HG03159 (cell line): ENCODE data around the gene SHTN1.

Experiments
- ATAC-seq: cut with Tn5 transposase; IDR thresholded peaks from one replicate; pipeline ENCODE4 v1.9.1; 2021; ENCODE audit warnings: mild to moderate bottlenecking, moderate library complexity; ENCODE audit not compliant: unreplicated experiment

Gene SHTN1

DNA sequence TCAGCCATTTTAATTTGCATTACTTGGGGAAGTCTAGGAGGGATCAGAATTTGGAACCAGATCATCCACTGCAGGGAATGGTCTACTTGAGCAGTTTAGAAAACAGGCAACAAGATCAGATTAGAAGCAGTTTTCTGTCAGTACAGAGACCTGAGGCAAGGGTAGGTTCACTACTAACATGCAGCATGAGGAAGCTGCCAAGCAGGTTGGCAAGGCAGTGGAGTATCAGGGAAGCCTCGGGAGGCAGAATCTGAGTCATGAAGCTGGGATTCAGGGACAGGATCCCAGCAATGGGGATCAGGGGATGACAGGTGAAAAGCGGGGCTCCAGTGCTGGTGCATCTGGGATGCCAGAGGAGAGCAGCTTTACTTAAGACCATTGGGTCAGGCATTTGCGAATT is 127.6 kb downstream of the SHTN1 start:
- ATAC-seq = no peak

DNA sequence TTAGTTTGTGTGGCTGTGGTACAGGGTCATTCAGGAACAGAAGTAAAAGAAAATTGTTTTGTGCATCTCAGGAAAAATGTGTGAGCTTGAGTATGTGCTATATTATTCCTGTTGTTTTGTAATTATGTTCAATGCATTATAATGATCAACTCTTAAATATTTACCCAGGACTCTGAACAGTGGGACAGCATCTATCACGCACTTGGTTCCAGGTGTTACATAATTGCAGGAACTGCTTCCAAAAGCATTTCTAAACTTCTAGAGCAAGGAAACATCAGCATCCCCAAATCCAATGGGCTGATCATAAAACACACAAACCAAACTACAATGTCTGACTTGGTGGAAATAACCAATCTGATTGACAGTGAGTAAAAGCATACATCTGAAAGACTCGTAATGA is 129.1 kb downstream of the SHTN1 start:
- no peak for ATAC-seq

DNA sequence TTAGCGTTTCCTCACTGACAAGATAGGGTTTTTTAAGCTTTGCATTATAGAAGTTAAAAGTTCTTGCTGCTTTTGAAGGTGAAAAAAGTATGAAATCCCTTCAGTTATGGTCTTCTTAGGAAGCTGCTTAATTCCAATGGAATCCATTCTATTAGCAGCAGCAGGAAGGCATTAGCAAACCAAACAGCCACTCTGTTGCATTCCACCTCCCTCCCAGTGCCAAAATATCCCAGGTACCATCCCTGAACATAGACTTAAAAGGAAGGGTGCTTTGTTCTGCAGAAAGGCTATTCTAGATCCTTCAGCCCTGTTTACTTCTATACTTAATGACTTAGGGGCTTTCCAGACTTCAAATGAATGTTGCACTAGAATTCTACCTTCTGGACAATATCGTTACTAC is 131.9 kb downstream of the SHTN1 start:
- ATAC-seq = no peak

DNA sequence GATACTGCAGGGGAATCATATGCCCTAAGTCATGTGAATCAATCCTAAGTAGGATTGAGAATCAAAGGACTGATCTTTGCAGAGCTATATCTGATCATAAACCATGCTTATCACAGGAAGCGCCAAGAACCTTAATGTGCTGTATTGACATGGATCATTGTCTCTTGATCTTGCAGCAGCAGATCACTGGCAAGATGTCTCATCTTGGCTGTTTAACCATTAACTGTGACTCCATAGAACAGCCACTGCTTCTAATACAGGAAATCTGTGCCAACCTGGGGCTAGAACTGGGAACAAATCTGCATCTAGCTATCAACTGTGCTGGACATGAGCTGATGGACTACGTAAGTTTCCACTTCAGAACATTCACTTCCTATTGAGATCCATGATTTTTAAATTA is 134.0 kb downstream of the SHTN1 start:
- ATAC-seq = no peak

DNA sequence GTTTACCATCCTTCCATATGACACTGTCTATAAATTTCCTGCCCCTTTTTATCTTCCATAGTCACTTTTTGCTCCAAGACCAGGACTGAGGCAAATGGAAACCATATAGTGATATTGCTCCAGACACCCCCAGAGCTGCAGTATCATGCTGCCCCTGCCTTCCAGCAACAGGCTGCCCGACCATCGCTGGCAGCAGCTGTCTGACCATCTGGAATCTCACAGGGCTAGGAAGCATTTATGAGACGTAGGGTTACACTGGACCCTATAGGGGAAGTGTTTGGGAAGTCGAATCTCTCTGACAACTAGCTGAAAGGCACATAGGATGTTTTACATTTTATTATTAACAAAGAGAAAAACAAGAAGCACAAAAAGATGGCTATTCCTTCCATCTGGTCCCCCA is 136.3 kb downstream of the SHTN1 start:
- no peak for ATAC-seq

DNA sequence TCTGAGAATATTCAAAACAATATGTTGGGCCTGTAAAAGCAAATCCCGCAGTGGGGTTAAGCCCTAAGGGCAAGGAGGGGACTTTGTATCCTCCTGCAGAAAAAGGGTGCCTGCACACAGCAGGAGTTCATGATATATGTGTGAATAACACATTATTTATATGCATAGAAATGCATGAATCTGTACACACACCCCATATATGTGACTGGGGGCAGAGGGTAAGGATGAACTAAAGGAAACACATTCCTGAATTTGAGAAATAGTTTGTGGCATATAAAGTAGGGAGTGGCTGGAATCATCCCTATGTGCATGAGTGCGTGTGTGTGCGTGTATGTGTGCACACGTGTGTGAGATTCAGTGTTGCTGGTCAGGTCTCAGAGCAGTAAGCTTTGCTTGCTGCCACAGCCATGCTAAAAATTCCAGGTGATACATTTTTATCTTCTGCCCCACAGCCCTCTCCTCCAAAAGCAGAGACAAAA is 136.8 kb downstream of the SHTN1 start:
- ATAC-seq = no peak

DNA sequence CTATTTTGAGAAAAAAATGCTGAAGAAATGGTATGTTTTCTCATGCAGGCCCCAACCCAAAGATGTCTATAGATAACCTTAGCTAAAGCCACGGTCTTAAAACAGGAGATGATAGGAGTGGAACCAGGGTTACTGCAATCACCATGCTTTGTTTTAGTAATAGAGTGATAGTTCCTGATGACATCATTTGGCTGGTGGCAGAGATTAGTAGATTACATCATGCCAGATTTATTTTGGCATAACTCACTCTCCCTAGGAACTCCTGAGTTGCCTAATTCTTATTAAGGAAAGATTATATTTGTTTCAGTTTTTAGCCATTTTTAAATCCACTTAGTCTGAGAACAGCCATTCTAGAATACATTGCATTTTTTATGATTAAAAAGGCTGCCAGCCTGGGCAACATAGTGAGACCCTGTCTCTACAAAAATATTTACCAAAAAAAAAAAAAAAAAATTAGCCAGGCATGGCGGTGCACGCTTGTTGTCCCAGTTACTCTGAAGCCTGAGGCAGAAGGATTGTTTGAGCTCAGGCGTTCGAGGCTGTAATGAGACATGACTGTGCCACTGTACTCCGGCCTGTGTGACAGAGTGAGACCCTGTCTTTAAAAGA is 137.9 kb downstream of the SHTN1 start:
- no peak for ATAC-seq

DNA sequence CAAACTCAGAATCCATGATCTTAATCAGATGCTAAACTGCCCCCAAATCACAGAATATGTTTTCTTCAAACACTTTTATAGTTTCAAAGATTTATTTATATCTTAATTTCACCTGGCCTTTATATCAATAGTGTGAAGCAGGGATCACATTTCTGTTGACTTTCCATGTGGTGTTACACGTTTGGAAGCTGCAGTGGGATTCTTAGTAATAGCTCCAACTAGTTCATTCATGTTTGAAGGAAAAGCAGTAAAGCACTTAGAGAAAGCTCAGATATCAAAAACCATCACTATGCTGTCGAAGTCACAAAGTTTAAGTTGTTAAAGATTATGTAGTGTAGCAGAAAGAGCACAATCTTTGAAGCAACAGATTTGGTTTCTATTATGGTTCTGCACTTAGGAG is 138.9 kb downstream of the SHTN1 start:
- no peak for ATAC-seq

DNA sequence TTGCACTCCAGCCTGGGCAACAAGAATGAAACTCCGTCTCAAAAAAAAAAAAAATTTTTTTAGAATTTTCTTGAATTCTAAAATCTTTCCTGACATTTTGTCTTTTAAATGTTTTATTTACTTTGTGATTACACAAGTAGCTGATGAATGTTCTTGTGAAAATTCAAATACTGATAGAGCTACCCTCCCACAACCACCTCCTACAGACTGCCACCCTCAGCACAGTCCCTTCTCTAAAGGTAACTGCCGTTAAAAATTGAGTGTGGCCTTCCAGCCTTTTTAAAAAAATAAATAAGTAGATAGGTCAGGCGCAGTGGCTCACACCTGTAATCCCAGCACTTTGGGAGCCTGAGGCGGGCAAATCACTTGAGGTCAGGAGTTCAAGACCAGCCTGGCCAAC is 140.6 kb downstream of the SHTN1 start:
- no peak for ATAC-seq

DNA sequence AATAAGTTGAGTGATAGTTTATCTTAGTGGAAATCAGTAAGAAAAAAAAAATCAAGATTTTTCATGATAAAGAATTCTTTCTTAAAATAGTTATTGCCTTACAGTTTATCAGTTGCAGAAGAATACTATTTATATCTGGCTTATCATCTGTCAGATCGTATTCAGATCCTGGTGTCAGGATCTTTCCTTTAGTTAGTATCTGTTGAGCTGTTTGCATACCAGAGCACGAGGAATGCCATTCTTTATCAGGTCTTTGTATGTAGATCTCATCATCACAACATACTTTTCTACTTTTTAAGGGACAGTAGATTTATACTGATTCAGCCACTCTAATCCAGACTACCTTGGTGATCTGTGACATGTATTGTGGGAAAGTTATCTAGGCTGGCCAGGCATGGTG is 143.2 kb downstream of the SHTN1 start:
- ATAC-seq = no peak

DNA sequence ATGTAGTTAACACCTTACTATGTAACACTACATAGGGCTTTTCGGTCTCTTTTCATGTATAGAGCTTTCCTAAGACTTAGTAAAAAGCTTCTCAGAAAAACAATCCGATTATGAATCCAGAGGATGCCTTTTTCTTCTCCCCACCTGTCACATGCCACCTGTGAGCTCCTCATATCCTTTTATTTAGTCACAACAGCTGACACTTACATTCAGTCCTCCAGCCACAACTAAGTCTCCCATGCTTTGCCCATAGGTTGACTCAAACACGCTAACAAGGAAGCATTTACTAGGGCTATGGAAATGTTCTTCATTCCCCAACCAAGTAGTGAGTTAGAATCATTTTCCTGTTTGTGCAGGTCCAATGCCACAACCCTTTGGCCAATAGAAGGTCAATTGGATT is 147.8 kb downstream of the SHTN1 start:
- ATAC-seq = no peak

DNA sequence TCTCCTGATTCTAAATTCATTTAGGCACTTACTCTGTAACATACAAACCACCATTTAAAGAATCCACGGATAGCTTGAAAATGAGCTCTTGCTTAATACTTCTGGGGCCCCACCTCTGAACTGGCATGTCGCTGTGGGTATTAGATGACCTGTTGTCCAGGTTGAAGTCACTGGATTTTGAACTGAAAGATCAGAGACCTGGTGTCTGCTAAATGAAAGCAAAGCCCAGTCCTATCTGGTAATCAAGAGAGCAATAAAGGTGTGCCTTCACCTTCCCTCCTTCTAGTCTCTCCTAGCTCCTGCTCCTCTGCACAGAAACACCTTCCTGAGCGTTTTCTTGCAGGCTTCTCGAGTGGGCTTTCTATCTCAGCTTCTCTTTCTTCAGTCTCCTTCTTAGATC is 151.3 kb downstream of the SHTN1 start:
- no peak for ATAC-seq

DNA sequence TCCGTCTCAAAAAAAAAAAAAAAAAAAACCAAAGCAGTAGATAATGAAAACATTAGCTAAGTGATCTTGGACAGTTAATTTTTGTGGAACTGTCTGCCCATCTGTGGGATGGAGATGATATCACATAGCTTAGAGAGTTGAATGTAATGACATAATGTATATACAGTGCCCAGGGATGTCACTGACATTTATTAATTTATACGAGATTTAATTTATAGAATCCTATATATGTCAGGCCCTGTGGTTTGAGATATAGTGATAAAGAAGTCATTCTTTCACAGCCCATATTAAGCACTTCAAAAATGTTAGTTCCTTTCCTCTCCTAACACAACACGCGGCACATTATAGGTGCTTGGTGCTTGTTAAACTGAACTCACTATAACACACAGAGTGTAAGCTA is 151.7 kb downstream of the SHTN1 start:
- no peak for ATAC-seq

DNA sequence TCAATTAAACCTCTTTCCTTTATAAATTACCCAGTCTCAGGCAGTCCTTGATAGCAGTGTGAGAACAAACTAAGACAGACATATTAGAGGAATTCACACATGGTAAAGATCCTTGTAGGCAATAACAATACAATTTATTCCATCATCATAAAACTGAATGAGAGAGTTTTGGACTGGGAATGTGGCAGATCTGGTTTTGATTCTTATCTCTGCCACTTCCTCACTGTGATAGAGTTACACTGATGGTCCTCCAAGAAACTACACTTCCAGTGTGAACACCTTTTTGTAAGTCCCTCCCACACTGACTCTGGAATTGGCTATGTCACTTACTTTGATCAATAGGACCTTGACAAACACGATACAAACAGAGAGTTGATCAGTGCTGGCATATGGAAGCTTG is 152.7 kb downstream of the SHTN1 start:
- ATAC-seq = no peak

DNA sequence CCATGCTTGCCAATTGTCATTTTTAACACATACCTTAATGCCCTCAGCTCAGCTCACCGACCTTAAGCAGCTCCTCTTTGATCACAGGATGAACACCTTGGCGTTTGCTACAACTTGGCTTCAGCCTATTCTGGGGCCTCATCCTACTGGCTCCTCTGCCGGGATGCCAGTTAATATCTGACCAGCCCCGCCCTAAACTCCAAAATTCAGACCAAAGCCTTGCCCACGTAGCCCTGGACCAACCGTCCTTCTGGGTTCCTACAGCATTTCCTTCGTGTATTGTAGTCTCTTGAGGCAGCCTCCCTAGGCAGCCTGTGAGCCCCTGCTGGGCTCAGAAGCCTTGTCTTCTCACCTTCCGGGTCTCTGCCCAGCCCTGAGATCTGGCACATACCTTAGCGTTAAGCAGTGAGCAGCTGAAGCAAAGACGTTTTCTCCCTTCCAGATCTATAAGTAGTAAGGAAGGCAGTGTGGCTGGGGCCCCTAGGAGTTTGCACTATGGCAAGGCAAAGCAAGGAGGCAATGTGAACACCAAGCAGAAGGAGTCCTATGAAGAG is 154.9 kb downstream of the SHTN1 start:
- ATAC-seq = no peak

DNA sequence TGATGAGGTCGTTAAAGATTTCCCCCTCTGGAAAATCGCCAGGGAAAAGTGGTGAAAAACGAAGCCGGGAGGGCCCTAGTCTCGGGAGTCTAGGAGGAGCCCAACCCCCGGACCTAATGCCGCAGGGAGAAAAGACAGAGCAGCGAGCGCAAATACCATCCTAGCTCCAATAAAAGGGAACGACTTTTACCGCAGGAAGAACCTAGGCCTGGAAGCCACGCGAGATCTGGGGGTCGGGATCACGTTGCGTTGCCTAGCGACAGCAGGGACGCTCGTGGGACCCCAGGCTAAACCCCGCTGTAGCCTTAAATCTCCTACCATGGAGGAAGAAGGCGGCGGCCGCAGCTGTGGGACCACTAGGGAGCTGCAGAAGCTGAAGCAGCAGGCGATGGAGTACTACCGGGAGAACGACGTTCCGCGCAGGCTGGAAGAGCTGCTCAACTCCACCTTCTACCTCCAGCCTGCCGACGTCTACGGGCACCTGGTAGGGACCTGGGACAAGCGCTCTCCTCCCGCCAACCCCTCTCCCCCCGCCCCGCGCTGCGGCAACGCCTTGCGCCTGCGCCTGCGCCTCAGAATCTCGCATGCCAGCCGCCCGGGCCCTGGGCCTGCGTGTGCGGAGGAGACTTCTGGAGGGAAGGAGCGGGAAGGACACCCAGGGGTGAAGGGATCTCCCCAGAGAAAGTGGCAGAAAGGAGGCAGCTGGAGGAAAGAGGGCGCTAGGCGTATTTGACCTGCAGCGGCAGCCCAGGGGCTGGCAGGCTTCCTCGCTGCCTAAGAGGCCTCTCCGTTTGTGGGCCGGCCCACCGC is 155.5 kb downstream of the SHTN1 start, which contains the start of gene ENO4:
Gene ENO4, plus strand, starts transcription at position 252 of the 810 bp plus-strand sequence. Its CDS starts 68 bp downstream, at position 320.
- ATAC-seq = peak; percentile 46

DNA sequence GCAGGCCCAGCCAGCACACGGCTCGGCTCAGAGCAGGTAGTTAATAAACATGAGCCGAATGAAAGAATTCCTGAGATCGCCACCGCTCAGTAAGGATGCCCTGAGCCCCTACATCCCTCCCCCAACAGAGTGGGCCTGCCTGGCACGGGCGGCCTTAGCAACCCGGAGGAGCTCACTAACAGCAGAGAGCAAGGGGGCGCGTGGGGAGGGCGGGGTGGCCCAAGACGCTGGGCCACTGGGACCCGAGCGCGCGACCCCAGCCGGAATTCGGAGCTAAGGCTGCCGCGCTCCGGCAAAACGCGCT is 156.1 kb downstream of the SHTN1 start:
- no peak for ATAC-seq

DNA sequence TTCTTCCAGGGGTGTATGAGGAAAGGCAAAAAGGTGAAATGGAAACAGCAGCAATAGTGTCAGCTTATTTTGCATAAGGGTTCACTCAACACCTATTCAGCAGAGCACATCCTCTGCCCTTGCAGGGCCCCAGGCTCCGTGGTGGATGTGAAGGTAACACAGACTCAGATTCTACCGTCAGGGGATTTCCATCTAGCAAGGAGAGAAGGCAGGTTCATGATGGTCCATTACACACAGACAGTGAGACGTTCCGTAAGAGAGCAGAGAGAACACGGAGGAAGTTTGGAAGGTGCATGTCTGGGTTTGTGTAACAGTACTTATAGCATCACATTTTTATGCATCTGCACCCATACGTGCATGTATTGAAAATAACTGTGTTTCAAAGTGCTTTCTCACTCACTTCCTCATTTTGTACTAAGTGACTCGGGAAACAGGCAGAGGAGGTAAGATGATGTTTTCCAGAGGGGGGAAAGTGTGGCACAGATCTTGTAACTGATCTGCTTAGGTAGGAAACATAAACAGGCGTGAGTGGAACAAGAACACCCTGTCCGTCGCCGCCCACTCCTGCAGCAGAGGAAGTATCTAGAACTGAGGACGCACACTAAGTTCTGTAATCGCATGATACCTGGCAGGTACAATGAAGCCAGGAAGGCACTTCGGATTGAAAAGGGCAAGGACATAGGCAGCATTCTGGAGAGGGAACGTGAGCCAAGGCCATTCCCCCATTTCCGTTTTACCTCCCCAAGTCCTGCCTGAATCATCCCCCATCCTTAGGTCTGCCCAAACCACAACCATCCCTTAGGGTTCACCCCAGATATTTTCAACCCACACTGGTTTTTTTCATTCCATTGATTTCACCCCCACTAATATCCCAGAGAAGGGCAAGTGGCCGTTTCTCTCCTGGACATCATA is 156.7 kb downstream of the SHTN1 start:
- ATAC-seq = peak; percentile 77

DNA sequence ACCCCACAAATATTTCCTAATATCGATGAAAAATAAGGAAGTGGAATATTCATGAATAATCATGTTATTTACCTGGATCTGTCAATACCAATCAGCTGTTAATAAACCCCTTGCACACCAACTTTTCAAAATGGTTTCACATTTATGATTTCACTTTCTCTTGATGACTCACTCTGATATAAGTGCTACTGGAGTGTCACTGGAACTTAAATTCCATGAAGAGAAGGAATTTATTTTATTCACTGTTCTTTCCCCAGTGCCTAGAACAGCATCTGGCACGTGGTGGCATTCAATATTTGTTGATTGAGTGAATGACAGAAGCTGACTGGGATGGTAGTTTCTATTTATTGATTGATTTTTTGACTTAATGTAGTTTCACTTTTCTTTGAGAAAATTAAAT is 159.2 kb downstream of the SHTN1 start:
- ATAC-seq = no peak

DNA sequence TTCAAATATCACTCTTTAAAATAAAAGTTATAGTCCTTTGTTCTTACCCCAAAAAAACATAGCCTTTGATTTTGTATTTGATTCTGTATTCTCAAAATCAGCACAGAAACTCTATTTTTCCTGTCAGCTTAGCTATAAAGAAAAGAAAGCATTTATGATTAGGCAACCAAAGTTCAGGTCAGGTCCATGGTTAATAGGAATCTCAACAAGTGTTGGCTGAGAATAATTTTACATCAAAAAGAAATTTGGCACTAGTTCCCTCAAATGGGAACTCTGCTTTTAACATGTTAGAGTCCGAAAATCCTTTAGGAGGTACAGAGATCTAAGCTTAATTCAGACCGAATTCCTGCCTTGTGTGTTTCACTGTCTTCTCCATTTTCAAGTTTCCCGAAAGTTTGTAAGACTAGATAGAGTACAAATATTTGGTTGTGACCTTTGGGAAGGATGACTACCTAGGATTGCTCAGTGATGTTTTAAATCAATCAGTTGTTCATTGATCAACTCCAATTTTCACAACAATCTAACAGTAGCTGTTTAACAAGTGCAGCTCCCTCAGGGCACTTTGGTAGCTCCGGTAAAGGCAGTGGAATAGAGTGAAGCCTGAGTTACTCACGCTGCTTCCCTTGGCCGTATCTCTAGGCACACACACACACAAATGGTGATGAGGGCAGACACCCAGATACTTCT is 164.5 kb downstream of the SHTN1 start:
- ATAC-seq = no peak
